Measurements from ENCODE around the gene SLC8B1.

DNA sequence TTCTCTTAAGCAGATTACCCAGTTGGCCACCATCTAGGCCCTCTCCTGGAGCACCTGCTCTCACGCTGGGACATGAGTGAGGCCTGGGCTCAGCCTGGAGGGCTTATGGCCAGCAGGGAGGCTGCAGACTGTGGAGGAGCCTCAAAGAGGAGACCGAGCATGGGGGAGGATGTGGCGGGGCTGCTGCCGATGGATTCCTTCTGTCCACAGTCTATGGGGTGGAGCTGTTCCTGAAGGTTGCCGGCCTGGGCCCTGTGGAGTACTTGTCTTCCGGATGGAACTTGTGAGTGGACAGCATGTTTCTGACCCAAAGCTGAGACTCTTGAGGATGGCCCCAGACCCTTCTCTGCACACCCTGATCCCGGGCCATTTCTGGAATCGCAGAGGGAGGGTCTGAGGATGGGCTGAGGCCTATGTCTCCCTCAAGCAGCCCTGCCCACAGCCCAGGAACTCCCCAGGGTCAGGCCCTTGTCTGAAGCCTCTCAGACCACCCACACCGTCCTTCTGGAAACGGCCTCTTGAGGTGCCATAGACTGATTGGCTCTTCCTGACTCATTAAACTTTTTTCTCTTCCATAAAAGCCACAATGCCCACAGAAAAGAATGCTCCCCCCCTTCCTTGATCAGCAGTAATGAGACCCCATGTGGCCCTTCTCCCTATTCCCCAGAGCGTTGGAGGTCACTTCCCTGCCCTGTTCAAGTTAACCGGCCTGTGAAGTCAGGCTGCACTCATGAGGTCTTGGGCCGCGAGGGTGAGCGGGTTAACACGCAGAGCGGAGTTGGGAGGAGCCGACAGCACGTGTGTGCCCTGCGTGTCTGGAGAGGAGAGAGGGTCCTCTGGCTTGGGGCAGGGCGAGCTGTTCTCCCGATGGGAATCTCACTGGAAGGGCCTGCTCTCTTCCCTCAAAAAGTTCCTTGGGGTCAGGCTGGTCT is 49.0 kb downstream of the SLC8B1 start:
- TF ChIP-seq, protein P1, sequence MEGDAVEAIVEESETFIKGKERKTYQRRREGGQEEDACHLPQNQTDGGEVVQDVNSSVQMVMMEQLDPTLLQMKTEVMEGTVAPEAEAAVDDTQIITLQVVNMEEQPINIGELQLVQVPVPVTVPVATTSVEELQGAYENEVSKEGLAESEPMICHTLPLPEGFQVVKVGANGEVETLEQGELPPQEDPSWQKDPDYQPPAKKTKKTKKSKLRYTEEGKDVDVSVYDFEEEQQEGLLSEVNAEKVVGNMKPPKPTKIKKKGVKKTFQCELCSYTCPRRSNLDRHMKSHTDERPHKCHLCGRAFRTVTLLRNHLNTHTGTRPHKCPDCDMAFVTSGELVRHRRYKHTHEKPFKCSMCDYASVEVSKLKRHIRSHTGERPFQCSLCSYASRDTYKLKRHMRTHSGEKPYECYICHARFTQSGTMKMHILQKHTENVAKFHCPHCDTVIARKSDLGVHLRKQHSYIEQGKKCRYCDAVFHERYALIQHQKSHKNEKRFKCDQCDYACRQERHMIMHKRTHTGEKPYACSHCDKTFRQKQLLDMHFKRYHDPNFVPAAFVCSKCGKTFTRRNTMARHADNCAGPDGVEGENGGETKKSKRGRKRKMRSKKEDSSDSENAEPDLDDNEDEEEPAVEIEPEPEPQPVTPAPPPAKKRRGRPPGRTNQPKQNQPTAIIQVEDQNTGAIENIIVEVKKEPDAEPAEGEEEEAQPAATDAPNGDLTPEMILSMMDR (IDR thresholded peaks at IDR 0.05): no peak
- no peak for TF ChIP-seq ZFX (IDR thresholded peaks at IDR 0.05; ENCODE audit: borderline replicate concordance)
